NOMO-1 treated with DMSO at 0.1 percent for 48 hours (cell line): ENCODE measurements around the gene BBOF1.

Experiments used
- DNase-seq: peaks from one replicate; lab custom pipeline; 2025; ENCODE audit not compliant: unreplicated experiment; lab: John Stamatoyannopoulos, UW

The BBOF1 gene

DNA sequence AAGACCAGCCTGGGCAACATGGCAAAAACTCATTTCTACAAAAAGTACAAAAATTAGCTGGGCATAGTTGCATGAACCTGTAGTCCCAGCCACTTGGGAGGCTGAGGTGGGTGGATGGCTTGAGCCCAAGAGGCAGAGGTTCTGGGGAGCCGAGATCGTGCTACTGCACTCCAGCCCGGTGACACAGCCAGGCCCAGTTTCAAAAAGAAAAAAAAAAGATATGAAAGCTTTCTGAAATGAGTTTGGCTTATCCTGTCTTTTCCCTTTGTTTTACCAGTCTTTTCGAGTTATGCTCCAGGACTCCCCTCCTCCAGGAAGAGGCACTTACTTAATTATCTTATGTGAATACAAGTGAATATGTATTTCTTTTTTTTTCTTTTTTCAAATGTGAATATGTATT is 3.2 kb downstream of the BBOF1 start:
- no peak for DNase-seq

DNA sequence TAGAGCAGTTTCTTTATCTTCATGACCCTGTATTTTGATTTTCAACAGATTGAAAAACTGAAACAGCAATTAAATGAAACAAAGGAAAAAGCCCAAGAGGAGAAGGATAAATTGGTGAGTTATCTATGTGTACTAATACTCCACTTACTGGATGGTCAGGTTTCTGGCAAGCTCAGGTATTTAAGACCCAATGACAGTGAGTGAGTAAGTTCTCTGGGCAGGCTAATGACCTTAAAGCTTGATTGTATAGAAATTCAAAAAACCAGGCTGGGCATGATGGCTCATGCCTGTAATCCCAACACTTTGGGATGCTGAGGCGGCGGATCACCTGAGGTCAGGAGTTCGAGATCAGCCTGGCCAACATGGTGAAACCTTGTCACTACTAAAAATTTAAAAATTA is 10.0 kb downstream of the BBOF1 start:
- no peak for DNase-seq

DNA sequence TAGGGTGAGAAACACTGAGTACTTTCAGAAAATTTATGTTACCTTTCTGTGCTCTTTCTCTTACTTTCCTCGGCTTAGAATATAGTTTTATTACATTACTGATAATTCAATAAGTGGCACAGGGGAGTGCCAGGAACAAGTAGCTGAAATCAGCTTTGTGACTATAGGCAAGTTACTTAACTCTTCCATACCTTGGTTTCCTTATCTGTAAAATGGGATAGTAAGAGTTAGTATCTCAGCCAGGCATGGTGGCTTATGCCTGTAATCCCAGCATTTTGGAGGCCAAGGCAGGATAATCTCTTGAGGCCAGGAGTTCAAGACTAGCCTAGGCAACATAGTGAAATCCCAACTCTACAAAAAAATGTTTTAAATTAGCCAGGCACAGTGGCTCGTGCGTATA is 15.4 kb downstream of the BBOF1 start:
- no peak for DNase-seq

DNA sequence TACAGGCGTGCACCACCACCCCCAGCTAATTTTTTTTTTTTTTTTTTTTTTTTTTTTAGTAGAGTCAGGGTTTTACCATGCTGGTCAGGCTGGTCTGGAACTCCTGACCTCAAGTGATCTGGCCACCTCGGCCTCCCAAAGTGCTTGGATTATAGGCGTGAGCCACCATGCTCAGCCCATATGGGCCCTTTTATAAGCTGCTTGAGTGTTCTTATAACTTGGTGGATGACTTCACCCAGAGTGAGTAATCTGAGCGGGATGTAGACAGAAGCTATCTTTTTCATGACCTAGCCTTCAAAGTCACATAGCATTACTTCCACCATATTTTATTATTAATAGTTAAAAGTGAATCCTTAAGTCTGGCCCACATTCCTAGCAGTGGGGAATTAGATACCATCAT is 16.4 kb downstream of the BBOF1 start:
- DNase-seq: no peak

DNA sequence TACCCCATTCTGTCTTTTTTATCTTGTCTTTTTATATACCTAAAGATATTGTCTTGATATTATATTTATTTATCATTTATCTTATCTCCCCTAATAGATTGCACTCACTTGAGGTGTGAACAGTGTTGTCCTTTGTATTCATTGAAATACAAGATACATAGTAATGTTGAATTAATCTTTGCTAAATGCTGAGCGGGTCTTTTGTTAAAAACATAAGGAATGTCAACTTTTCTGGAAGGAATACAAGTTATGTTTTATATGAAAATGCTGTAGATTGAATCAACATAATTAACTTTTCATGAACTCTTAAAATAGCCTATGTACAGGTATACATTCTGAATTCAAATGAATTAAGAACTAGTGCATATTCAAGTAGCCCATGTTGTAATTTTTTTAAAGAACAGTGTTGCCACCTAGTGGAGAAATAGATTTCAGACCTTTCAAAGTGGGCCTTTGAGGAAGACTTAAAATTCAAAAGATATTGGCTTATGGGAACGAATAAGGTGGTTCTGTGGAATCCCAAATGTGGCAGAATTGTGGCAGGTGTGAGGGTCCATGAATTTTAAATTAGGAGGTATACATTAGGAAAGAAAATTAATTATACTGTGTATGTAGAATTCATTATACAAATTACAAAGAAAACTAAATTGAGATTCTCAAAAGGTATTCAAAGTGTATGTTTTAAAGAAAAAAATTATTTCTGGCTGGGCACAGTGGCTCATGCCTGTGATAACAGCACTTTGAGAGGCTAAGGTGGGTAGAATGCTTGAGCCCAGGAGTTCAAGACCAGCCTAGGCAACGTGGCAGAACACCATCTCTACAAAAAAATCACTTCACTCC is 19.1 kb downstream of the BBOF1 start:
- peak; percentile 54 for DNase-seq

DNA sequence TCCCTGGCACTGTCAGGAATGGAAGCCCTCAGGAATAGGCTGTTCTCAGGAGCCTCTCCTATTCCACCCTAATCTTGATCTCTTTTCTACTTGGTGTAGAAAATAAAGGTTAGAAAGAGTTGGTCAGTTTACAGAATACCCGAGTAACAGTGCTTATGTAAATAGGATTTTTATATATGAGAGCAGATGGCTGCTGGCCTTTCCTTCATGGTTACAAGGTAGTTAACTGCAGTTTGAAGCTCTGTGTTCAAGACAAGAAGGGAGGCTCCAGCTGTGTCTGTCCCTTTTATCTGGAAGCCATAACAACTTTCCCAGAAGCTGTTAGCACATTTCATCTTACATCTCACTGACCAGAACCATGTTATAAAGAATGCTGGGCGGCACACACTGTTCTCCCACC is 23.1 kb downstream of the BBOF1 start:
- no peak for DNase-seq

DNA sequence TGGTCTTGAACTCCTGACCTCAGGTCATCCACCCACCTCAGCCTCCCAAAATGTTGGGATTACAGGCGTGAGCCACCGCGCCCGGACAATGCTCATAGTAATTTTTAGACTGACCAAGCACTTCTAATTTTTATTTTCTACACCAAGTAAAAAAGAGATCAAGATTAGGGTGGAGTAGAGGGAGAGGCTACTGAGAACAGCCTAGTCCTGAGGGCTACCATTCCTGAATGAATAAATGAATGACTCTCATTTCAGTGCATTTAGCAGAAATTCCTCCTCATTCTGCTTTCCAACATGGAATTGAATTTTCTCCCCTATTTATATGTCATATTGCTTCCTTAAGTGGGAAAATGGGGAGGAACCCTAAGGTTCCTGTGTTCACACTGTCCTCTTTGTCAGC is 26.4 kb downstream of the BBOF1 start:
- DNase-seq: no peak

DNA sequence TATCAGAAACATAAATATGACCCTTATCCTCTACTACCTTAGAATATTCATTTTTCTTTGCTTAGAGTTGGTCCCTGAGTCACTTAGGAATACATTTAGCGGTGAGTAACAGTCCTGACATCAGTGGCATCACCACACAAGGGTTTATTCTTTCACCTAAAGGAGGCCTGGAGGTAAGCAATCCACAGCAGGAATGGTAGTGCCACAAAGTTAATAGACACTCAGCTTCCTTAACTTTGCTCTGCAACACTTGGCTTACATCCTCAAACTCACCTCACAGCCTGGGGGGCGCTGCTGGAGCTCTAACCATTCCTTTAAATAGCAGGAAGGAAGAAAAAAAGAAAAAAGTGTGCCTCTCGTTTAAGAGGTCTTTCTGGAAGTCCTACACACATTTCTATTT is 29.1 kb downstream of the BBOF1 start:
- DNase-seq: no peak

DNA sequence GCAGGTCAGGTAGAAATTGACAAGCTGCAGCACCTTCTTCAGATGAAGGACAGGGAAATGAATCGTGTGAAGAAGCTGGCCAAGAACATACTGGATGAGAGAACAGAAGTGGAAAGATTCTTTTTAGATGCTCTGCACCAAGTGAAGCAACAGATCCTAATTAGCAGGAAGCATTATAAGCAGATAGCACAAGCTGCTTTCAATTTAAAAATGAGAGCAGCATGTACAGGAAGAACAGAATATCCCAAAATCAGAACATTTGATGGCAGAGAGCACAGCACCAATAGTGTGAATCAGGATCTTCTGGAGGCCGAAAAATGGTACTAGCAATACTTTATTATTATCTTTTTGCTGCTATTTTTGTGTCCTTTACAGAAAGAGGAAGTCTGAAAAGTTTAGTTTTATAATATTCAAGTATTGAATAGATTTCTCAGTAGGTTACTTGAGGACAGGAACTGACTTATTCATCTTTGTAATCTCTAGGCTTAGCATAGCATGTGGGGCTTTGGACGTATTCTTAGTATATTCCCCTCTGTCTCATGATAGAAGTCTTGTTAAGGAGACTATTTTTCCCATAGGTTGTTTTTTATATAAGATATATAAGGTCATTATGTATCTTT is 30.8 kb downstream of the BBOF1 start:
- peak; percentile 51 for DNase-seq

DNA sequence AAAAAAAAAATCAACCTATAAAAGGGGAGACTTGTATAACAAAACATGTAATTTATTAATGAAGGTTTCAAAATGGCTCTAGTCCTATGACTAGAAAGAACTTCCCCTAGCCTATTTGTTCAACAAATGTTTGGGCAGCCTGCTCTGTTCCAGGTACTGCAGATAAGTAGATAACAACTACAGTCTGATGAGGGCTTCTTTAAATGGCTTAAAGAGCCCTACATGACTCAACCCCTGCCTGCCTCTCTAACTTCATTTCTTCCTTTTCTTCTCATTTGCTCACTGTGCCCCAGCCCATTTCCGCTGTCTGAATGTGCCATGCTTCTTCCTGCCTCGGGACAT is 43.6 kb downstream of the BBOF1 start:
- no peak for DNase-seq

DNA sequence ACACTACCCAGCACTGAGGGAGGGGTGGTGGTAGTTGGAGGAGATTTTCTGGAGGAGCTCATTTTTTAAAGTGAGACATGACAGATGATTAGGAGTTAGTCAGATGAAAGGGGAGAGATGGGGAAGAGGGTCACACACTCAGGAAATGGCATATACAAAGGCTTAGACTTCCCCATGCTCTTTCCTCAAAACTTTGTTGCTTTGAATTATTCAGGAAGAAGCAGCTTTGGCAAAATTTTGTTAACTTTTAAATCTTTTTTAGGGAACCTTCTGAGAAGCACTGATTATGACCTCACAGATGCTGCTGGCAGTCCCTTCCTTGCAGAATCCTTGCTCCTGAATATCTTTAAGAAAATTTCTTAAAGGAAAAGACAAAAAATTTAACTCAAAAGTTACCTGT is 45.3 kb downstream of the BBOF1 start:
- no peak for DNase-seq

DNA sequence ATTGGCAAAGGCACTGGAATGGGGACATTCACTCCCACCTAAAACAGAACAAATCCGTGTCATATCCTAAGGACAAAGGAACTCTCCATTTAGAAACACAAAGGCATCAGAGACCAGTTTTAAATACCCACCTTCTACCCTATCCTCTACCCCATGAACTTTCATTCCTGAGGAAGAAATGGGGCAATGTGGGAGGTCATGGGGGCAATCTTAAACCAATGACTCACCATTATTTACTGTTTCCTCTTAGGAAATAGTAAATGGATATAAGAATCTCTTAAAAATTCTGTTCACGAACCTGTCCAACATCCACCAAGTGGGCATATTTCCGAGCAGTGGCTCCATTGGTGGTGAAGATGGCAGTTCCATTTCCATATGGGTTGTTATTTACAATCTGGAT is 45.7 kb downstream of the BBOF1 start:
- DNase-seq: no peak

DNA sequence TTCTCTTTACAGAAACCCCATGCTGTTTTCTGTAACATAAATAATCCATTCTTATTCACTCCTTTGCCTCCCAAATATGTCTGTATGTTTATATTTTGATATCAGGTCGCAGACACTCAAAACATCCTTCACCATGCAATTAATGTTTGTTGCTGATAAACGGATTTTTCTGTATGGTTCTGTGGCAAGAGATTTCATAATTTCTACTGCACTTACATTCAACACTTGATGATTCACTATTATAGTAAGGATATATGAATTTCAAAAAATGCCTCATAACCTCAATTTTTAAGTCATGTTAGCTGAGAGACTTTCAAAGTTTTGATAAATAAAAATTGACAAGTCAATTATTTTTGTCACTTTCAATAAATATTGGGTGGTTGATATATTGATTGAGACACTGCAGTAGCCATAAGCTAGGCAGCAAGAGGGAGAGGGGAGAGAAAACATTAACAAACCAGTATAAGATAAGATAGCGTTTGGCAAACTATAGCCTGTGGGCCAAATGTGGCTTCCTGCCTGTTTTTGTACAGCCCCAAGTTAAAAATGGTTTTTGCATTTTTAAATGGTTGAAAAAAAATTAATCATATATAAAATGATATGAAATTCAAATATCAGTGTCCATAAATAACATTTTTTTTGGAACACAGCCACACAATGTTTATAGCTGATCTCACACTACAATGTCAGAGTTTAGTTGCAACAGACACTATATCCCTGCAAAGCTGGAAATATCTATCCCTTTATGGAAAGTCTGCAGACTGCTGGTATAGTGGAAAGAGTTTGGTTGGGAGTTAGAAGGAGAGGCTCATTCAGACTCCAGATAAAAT is 46.8 kb downstream of the BBOF1 start:
- no peak for DNase-seq

DNA sequence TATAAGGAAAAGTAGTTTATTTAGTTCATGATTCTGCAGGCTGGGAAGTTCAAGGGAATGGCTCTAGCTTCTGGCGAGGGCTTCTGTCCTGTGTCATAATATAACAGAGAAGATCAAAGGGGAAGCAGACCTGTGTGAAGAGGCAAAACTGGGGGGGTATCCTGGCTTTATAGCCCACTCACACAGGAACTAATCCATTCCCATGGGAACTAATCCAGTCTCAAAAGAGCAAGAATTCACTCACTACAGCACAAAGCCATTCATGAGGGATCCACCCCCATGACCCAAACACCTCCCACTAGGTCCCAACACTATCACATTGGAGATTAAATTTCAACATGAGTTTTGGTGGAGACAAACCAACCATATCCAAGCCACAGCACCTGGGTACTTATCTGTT is 58.3 kb downstream of the BBOF1 start:
- no peak for DNase-seq

DNA sequence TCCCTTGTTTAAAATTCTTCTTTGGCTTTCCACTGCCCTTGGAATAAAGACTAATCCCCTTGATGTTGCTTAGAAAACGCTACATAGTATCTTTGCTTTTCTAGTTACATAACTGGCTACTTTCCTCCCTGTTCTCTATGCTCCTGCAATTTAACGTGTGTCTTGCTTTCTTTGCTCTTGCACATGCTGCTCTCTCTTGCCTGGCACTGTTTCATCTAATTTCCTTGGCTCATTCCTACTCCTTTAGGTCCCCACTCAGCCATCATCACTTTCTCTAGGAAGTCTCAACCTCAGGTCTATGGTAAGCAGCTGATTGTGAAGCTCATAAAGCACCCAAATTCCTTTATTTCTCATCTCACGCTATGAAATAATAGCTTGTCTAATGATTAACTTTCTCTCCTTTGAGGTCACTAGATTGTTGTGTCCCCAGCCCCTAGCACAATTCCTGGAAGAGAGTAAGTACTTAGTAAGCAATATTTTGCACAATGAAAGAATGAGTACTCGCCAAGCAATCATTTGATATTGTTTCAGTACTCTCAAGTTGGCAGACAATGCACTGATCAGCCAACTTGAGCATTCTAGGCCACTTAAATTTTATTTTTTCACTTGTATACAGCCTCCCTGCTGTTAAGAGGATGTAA is 61.8 kb downstream of the BBOF1 start:
- no peak for DNase-seq

DNA sequence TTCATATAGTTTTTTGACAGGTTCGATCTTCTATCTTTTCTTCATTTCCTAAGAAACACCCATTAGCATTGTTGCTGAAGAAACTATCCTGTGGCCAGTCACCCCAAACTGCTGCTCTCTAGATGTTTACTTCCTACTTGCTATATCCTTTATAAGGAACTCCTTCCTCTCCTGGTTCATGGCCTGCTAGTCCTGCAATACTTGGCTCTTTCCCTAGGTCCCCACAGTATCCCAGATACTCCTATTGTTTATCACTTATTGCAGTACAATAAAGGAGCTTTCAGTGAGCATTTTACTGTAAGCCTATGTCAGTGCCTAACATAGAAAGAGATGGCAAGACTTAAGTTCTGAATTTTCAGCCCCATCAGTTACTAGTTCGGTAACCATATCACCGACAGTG is 62.3 kb downstream of the BBOF1 start:
- DNase-seq: no peak

DNA sequence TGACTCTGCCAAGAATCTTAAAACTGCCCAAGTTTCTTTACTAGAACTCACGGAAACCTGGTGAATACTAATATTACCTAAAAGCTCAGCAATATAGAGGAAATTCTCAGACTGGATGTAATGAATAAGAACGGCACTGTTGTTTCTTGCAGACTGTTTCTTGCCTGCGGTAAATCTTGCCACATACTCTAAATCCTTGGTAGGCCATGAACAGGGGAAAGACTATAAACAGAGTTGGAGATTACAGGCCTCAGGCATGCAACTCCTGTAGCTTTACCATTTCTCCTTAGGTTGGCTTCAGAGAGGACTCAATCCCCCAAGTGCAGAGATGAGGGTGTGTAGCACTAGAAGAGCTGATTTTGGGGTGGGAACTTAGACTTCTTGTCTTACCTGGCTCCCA is 64.0 kb downstream of the BBOF1 start:
- DNase-seq: no peak

DNA sequence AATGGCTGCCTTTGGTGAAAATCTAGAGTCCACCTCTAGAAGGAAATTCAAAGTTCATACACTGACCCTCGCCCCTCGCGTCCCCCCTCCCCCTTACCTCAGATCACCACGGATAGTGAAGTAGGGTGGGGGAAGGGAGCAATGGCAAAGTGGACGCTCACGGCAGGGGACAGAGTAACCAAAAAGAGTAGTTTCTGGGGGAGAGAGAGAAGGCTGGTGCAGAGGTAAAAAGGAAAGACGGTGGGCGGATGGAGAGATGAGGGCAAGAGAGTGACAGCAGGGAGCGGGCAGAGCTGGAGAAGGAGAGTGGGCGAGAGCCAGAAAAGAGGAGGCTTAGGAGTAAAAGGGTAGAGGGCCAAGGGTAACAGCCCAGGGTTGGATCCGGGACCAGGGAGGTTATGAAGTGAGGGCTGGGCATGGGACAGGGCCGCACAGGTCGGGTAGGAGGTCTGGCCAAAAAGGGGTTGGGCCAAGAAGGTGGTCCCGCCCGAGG is 64.7 kb downstream of the BBOF1 start:
- DNase-seq: no peak

DNA sequence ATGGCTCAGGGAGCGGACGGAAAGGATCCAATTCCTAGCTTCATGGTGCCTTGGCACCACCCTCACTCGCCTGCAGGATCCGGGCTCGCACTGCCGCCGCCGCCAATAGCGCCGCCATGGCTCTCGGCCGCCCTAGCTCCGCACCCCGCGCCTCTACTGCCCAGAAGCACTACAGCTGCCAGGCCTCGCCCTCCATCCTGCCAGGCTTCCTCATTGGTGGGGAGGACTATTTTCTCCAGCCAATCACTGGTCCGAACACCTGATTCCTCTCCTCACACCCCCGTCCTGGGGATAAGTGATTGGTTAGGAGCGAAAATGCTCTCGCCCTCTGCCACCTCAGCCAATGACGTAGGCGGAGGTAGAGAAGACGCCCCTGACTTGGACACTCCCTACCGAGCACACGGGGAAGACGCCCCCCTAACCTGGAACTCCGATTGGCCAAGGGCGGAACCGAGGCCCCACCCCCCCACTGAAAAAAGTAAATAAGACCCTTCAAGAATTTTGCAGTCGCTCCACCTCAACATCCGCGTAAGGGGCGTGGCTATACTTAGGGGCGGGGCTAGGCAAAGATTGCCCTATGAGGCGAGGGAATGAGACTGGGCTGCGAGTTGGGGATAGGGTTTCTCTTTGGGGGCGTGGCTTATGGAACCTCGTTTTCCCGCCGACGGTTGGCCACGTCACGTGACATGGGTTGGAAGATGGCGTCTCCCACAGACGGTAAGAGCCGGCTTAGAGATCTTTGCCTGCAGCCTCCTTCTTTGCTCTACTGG is 65.3 kb downstream of the BBOF1 start, which contains the start of the genes ALDH6A1 and LIN52:
Gene ALDH6A1 (minus strand): TSS at position 177 of the 770 bp plus-strand sequence. CDS start 59 bp downstream, at position 118.
Gene LIN52 (plus strand): TSS at position 680 of the 770 bp plus-strand sequence. CDS start 19 bp downstream, at position 699.
- DNase-seq: peak; percentile 100

DNA sequence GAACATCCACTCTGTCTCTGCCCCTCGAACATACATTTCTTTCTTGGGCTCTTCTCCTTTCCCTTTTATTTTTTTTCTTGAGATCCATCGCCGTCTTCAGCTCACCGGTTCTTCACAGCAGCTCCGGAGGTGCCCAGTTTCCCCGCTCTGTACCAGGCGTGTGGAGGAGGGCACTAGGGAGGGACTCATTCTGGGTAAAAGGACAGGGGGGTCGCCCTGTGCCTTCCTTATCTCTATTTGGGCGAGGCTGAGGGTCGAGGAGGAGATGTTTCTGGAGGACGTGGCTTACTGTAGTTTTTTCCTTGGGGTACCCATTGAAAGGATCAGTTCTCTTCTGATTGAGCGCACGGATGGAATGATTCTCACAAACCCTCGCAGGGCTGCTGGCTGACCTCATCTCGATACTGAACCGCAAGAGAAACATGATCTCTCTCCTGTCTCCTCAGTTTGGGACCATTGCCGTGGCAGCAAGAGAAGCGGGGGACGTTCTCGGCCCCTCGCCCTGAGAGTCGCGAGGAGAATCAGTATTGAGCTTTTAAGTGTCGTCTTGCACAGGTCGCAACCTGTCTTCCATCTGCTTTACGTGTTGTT is 66.0 kb downstream of the BBOF1 start:
- DNase-seq: no peak
